Stomach (tissue), 9 donors: Measurements from ENCODE around the gene GAST. TPM values are rescaled to one million over a fixed set of nuclear protein-coding genes. Genes with fewer than 3 reads are reported as not detected.

Experiments used
- DNase-seq, 2 donors: peaks; one replicate each; pipeline versions ENCODE4 v3.0.0 to v3.0.0-alpha.2; 2013 to 2019
- H3K27ac ChIP-seq, 5 donors: fragments of 200-600 bp in 4 of 5; sonication (generic) in 4 of 5; one replicate each; pipeline ENCODE4 v1.5.1; 2013 to 2019; ENCODE audit warnings: mild to moderate bottlenecking in 1 of 5, moderate library complexity in 1 of 5
- H3K27me3 ChIP-seq, 3 donors: fragments of 200-600 bp; sonication (generic); one replicate each; pipeline ENCODE4 v1.5.1; 2017 to 2019; ENCODE audit warnings: mixed run types in 1 of 3
- H3K36me3 ChIP-seq, 4 donors: fragments of 200-600 bp; sonication (generic); 1 replicate in 3 of 4; 2 replicates in 1 of 4; pipeline ENCODE4 v1.5.1; 2016 to 2019
- H3K4me1 ChIP-seq, 4 donors: fragments of 200-600 bp; sonication (generic); one replicate each; pipeline ENCODE4 v1.5.1; 2016 to 2019
- H3K4me3 ChIP-seq, 4 donors: fragments of 200-600 bp; sonication (generic) in 3 of 4; one replicate each; pipeline ENCODE4 v1.5.1; 2016 to 2019; ENCODE audit warnings: mild to moderate bottlenecking in 1 of 4
- H3K9me3 ChIP-seq, 4 donors: fragments of 200-600 bp; sonication (generic); one replicate each; pipeline ENCODE4 v1.5.1; 2016 to 2019
- EP300 ChIP-seq: sonication (generic); formaldehyde crosslinking; IDR thresholded peaks from one replicate; pipeline ENCODE4 v1.6.1; 2017; ENCODE audit warnings: antibody characterized with exemption
- POLR2A ChIP-seq, 4 donors: fragments of 450-650 bp; IDR thresholded peaks; one replicate each; pipeline ENCODE4 v1.6.1; 2016; ENCODE audit warnings: antibody characterized with exemption in 4 of 4, control low read depth in 2 of 4, mild to moderate bottlenecking in 1 of 4, moderate library complexity in 1 of 4
- POLR2AphosphoS5 ChIP-seq, 3 donors: sonication (generic); formaldehyde crosslinking; IDR thresholded peaks; one replicate each; pipeline ENCODE4 v1.6.1; 2016; ENCODE audit warnings: antibody characterized with exemption in 3 of 3
- WGBS, 5 donors: extraction: QIAGEN DNeasy Blood & Tissue Kit in 3 of 5; methylation state at CpG; one replicate each; pipeline versions ENCODE4 v1.1.5 to v1.1.7; 2013 to 2018; 5-methylcytosine and 5-hydroxymethylcytosine counted together
- intact Hi-C: fragments of 100-400 bp; cut with DNase I; formaldehyde crosslinking; loops from one replicate; pipeline ENCODE4 v1.15.1; 2023; ENCODE audit warnings: low total_unique reads
- polyA plus RNA-seq, 3 donors: library from polyadenylated mRNA; stranded (reverse); fragments of 200-250 nt; gene quantifications; one replicate each; pipeline ENCODE4 v1.2.3, GENCODE V29; 2013
- total RNA-seq, 5 donors: library from RNA; depleted of rRNA; stranded (reverse); fragments of >200 nt; gene quantifications; one replicate each; pipeline versions ENCODE4 v1.1.0 to v1.2.3, GENCODE V29; 2014 to 2016
- TF ChIP-seq, protein P1 (sequence below), 7 experiments: fragments of 450-650 bp in 4 of 7; fragments of 200-600 bp in 3 of 7; sonication (generic) in 3 of 7; IDR thresholded peaks; one replicate each; pipeline ENCODE4 v1.5.1; 2016 to 2019; ENCODE audit warnings: antibody characterized with exemption in 7 of 7, control low read depth in 2 of 7, mild to moderate bottlenecking in 1 of 7
- donor health status: healthy with polysubstance abuse.
- donor health status: Bipolar disorder and iron deficiency.
- donor health status: healthy.

The GAST gene
- total and polyA plus RNA-seq, 8 donors = 1.3 to 32.7 TPM; not detected in 6

DNA sequence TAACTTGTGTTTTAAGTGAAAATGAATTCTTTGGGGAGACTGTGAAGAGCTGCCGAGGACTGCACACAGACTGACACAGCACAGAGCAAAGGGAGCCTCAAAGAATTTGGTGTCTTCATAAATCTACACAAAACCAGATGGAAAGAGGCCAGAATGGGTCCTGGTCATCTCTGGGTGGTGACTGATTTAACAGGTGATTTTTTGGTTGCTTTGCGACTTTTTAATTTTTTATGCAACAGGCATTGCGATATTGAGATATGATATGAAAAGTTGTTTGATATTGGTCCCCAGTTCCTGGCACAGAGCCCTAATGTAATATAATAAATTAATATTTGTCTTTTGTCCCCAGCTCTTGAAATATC is 36.1 kb upstream of the GAST start:
- TF ChIP-seq POLR2AphosphoS5 (IDR thresholded peaks at IDR 0.05) (no peak), POLR2A (IDR thresholded peaks at IDR 0.05) (no peak), EP300 (no peak)
- TF ChIP-seq, protein P1, sequence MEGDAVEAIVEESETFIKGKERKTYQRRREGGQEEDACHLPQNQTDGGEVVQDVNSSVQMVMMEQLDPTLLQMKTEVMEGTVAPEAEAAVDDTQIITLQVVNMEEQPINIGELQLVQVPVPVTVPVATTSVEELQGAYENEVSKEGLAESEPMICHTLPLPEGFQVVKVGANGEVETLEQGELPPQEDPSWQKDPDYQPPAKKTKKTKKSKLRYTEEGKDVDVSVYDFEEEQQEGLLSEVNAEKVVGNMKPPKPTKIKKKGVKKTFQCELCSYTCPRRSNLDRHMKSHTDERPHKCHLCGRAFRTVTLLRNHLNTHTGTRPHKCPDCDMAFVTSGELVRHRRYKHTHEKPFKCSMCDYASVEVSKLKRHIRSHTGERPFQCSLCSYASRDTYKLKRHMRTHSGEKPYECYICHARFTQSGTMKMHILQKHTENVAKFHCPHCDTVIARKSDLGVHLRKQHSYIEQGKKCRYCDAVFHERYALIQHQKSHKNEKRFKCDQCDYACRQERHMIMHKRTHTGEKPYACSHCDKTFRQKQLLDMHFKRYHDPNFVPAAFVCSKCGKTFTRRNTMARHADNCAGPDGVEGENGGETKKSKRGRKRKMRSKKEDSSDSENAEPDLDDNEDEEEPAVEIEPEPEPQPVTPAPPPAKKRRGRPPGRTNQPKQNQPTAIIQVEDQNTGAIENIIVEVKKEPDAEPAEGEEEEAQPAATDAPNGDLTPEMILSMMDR (IDR thresholded peaks at IDR 0.05) = no peak
- intact Hi-C loops = no loop called here
- Histone ChIP-seq H3K9me3 (no peaks in the 10 kb centered on the region), H3K4me3 (no peak overlapping the region), H3K4me1 (peaks cover 8 to 44% (median 18%) of the 10 kb centered on the region in 4 donors), H3K27ac (peak overlapping the region in 1 of 5 donors; percentile 32), H3K27me3 (no peaks in the 10 kb centered on the region), H3K36me3 (no peaks in the 10 kb centered on the region)
- no peak for DNase-seq
- 30 to 51% (median 41%) methylated on average over 3 of the region's 3 CpGs for WGBS, 5 donors

DNA sequence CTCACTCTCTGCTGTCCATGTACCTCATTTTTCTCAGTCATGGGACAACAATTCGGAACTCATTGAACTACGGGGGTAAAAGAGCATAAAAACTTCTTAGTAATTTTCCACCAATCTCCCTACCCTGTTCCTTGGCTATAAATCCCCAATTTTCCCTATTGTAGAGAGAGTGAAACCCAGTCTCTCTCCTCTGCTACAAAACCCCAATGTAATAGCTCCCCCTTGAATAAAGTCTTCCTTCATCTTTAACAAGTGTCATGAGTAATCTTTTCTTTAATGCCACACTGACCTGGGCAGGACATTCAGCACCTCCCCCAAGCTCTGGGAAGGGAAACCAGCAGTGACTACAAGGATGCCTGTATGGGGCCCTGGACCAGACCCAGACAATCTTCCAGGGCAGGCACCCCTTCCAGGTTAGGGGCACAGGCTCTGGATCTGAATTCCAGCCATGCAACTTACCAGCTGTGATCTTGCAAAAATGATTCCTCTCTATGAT is 33.7 kb upstream of the GAST start:
- intact Hi-C loops = no loop called here
- whole genome bisulfite sequencing, 5 donors = 80 to 92% (median 86%) methylated on average over 2 of the region's 2 CpGs

GRCh38 chr17:41678907-41679739 is 33.0 kb upstream of the GAST start:
- peak in 1 of 2 donors; percentile 77 for DNase-seq
- H3K27me3 ChIP-seq = no peaks in the 10 kb centered on the region
- peak overlapping the region; percentile 8 to 33 (median 10) for H3K4me3 ChIP-seq
- WGBS, 5 donors = 16 to 30% (median 18%) methylated on average over 6 of the region's 6 CpGs
- no peaks in the 10 kb centered on the region for H3K9me3 ChIP-seq
- H3K27ac ChIP-seq = peak overlapping the region; percentile 39 to 89 (median 49)
- peaks cover 8 to 44% (median 18%) of the 10 kb centered on the region in 4 donors for H3K4me1 ChIP-seq
- intact Hi-C loops = no loop called here
- TF ChIP-seq, protein P1 (IDR thresholded peaks at IDR 0.05) = no peak
- TF ChIP-seq POLR2AphosphoS5 (IDR thresholded peaks at IDR 0.05) = peak; percentile 14 to 37 (median 16)
- no peaks in the 10 kb centered on the region for H3K36me3 ChIP-seq

More for the DNA sequence above, 33.7 kb upstream of the GAST start:
- Histone ChIP-seq H3K27ac (peak overlapping the region; percentile 39 to 89 (median 49)), H3K9me3 (no peaks in the 10 kb centered on the region), H3K4me1 (peaks cover 8 to 44% (median 18%) of the 10 kb centered on the region in 4 donors), H3K4me3 (peak overlapping the region; percentile 8 to 33 (median 10)), H3K36me3 (no peaks in the 10 kb centered on the region), H3K27me3 (no peaks in the 10 kb centered on the region)
- TF ChIP-seq POLR2A (IDR thresholded peaks at IDR 0.05) (no peak), POLR2AphosphoS5 (IDR thresholded peaks at IDR 0.05) (no peak)
- peak in 1 of 2 donors; percentile 23 for DNase-seq

DNA sequence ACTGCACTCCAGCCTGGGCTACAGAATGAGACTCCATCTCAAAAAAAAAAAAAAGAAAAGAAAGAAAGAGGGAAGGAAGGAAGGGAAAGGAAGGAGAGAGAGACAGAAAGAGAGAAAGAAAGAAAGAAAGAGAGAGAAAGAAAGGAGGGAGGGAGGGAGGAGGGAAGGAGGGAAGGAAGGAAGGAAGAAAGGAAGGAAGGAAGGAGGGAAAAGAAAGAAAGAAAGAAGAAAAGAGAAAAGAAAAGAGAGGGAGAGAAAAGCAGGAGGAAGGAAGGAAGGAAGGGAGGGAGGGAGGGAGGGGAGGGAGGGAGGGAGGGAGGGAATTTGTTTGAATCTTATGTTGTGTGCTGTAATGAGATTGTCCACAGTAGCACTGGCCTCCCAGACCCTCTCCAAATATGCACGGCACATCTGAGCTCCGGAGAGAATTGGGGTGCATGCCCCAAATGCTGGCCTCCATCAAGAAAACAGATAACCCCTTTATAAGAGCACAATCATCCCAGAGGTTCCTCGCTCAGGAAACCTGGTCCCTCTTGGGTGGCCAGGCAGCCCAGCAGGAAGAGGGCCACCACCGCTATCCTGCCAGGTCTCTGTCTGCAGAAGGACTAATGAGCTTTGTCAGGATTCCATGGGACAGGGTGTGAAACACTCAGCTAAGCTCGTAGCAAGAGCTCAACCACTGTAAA is 32.2 kb upstream of the GAST start:
- intact Hi-C loops = no loop called here
- Histone ChIP-seq H3K9me3 (no peaks in the 10 kb centered on the region), H3K36me3 (no peaks in the 10 kb centered on the region), H3K27ac (peak overlapping the region in 3 of 5 donors; percentile 49 to 89 (median 82)), H3K4me1 (peaks cover 8 to 44% (median 18%) of the 10 kb centered on the region in 4 donors), H3K4me3 (no peak overlapping the region), H3K27me3 (no peaks in the 10 kb centered on the region)
- TF ChIP-seq EP300 (no peak), POLR2A (IDR thresholded peaks at IDR 0.05) (no peak)
- TF ChIP-seq, protein P1 (IDR thresholded peaks at IDR 0.05) = no peak
- WGBS, 5 donors = 60 to 81% (median 78%) methylated on average over 5 of the region's 5 CpGs
- no peak for DNase-seq
